Neuron (in vitro differentiated cells): ENCODE measurements around the gene ADIPOR1.
"Not testable (repeated sequence)": the region's sequence is repeated elsewhere in the genome, so short reads cannot be mapped to it uniquely, and the experiment has no call there.

ENCODE experiments used
- H2AFZ ChIP-seq: one replicate; pipeline ENCODE4 v1.6.1; 2013; ENCODE audit warnings: low read depth, mild to moderate bottlenecking, inconsistent platforms, low read length, moderate library complexity
- H3K27me3 ChIP-seq: one replicate; pipeline ENCODE4 v1.6.1; 2013; ENCODE audit warnings: low read length; ENCODE audit not compliant: insufficient read depth
- H3K36me3 ChIP-seq: one replicate; pipeline ENCODE4 v1.6.1; 2013; ENCODE audit warnings: low read length; ENCODE audit not compliant: insufficient read depth
- H3K4me1 ChIP-seq: one replicate; pipeline ENCODE4 v1.6.1; 2013; ENCODE audit warnings: low read length; ENCODE audit not compliant: insufficient read depth
- H3K4me3 ChIP-seq: 2 replicates; pipeline ENCODE4 v1.5.1; 2013; ENCODE audit warnings: mild to moderate bottlenecking, low read length, moderate library complexity
- H3K9me3 ChIP-seq: one replicate; pipeline ENCODE4 v1.6.1; 2013; ENCODE audit warnings: low read length

The ADIPOR1 gene

GRCh38 chr1:202908998-202909397 is 49.1 kb downstream of the ADIPOR1 start:
- Histone ChIP-seq H3K27me3 (no peaks in the 10 kb centered on the region), H3K36me3 (peaks cover 68% of the 10 kb centered on the region), H3K4me1 (no peaks in the 10 kb centered on the region)

DNA sequence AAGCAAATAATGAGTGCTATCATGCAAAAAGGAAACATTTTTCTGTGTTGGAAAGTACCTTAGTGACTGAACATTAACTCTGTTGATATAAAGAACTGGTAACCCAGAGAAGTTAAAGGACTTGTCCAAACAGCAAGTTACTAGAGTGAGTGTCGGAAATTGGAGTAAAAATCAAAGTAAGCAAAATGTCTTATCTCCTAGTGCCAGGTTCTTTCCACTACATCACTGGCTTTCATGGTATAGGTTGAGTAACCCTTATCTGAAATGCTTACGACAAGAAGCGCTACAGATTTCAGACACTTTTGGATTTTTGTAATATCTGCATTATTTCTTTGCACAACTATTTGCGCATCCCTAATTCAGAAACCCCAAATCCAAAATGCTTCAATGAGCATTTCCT is 52.8 kb downstream of the ADIPOR1 start:
- peaks cover 53% of the 10 kb centered on the region for H3K36me3 ChIP-seq
- H3K4me3 ChIP-seq: no peak overlapping the region
- no peaks in the 10 kb centered on the region for H3K9me3 ChIP-seq
- H3K27me3 ChIP-seq: no peaks in the 10 kb centered on the region
- H3K4me1 ChIP-seq: no peaks in the 10 kb centered on the region
- H2AFZ ChIP-seq: no peak overlapping the region

More at GRCh38 chr1:202908998-202909397, 49.1 kb downstream of the ADIPOR1 start:
- H3K4me3 ChIP-seq: no peak overlapping the region
- no peaks in the 10 kb centered on the region for H3K9me3 ChIP-seq
- no peak overlapping the region for H2AFZ ChIP-seq

GRCh38 chr1:202903808-202904207 is 54.3 kb downstream of the ADIPOR1 start:
- H2AFZ ChIP-seq, H3K4me1 ChIP-seq, H3K27me3 ChIP-seq, H3K4me3 ChIP-seq, H3K9me3 ChIP-seq: not testable (repeated sequence)
- H3K36me3 ChIP-seq: peaks cover 46% of the 10 kb centered on the region

GRCh38 chr1:202901555-202901954 is 56.6 kb downstream of the ADIPOR1 start:
- Histone ChIP-seq H3K4me3 (no peak overlapping the region), H3K4me1 (no peaks in the 10 kb centered on the region), H3K9me3 (no peaks in the 10 kb centered on the region), H3K27me3 (no peaks in the 10 kb centered on the region), H2AFZ (no peak overlapping the region), H3K36me3 (peaks cover 45% of the 10 kb centered on the region)

DNA sequence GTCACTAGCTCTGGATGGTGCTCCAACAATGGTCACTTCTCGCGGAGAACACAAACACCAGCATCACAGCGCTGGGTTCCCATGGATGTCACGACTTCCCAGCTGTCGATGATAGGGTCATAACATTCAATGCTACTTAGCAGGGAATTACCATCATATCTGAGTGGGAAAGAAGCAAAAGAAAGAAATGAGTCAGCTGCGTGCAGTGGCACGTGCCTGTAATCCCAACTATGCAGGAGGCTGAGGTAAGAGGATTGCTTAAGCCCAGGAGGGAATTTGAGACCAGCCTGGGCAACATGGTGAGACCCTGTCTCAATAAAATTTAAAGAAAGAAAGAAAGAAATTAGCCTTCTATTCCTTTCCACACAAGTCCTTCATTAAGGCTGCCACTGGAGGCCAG is 65.6 kb downstream of the ADIPOR1 start:
- Histone ChIP-seq H2AFZ (no peak overlapping the region), H3K4me1 (peaks cover 12% of the 10 kb centered on the region), H3K4me3 (no peak overlapping the region), H3K27me3 (no peaks in the 10 kb centered on the region), H3K36me3 (peaks cover 63% of the 10 kb centered on the region), H3K9me3 (no peaks in the 10 kb centered on the region)
